GM12801 (cell line): ENCODE measurements around the gene TBCD.

Source experiments
- CTCF ChIP-seq: IDR thresholded peaks from one replicate; pipeline ENCODE4 v1.5.1; 2011; ENCODE audit warnings: control low read depth; ENCODE audit not compliant: insufficient read length; ENCODE audit errors: extremely low read depth

Gene TBCD

GRCh38 chr17:82942166-82943130 is 190.6 kb downstream of the TBCD start:
- no peak for TF ChIP-seq CTCF

GRCh38 chr17:82943339-82943738 is 191.5 kb downstream of the TBCD start:
- no peak for TF ChIP-seq CTCF

GRCh38 chr17:82943751-82944150 is 191.9 kb downstream of the TBCD start:
- no peak for TF ChIP-seq CTCF

- no peak for TF ChIP-seq CTCF
These were observed 193.1 kb downstream of the TBCD start for GRCh38 chr17:82944990-82945389.

GRCh38 chr17:82946081-82946480 is 194.2 kb downstream of the TBCD start:
- TF ChIP-seq CTCF: no peak

GRCh38 chr17:82947051-82947991 is 195.5 kb downstream of the TBCD start:
- TF ChIP-seq CTCF: no peak

- no peak for TF ChIP-seq CTCF
These were observed 196.2 kb downstream of the TBCD start for GRCh38 chr17:82948081-82948511.
